Stomach smooth muscle (tissue), 2 donors: ENCODE results near the gene TRIOBP.

Experiments used
- H3K27ac ChIP-seq: one replicate; pipeline ENCODE4 v1.7.0; 2013; ENCODE audit warnings: mild to moderate bottlenecking, low read length, inconsistent platforms
- H3K27me3 ChIP-seq, 2 donors: one replicate each; pipeline ENCODE4 v1.7.0; 2013; ENCODE audit warnings: low read length in 2 of 2; ENCODE audit not compliant: insufficient read depth in 2 of 2, control insufficient read depth in 1 of 2
- H3K36me3 ChIP-seq, 2 donors: one replicate each; pipeline ENCODE4 v1.7.0; 2013; ENCODE audit warnings: low read length in 2 of 2; ENCODE audit not compliant: control insufficient read depth in 2 of 2, insufficient read depth in 2 of 2
- H3K4me1 ChIP-seq: one replicate; pipeline ENCODE4 v1.7.0; 2013; ENCODE audit warnings: low read length; ENCODE audit not compliant: control insufficient read depth, insufficient read depth
- H3K4me3 ChIP-seq, 2 donors: one replicate each; pipeline ENCODE4 v1.7.0; 2013; ENCODE audit warnings: low read length in 2 of 2
- H3K9ac ChIP-seq, 2 donors: one replicate each; pipeline ENCODE4 v1.7.0; 2013; ENCODE audit warnings: low read length in 2 of 2, mild to moderate bottlenecking in 1 of 2
- H3K9me3 ChIP-seq, 2 donors: one replicate each; pipeline ENCODE4 v1.7.0; 2013; ENCODE audit warnings: low read length in 2 of 2; ENCODE audit not compliant: control insufficient read depth in 2 of 2
- donor health status: healthy.
- donor health status: Pancreatic carcinoma.

Gene TRIOBP

GRCh38 chr22:37672206-37672919, 24.5 kb upstream of the TRIOBP start:
- no peak overlapping the region for H3K4me3 ChIP-seq
- H3K36me3 ChIP-seq, result peaks cover 0 to 2% of the 10 kb centered on the region in 2 donors
- H3K4me1 ChIP-seq, result peaks cover 34% of the 10 kb centered on the region
- no peaks in the 10 kb centered on the region for H3K27me3 ChIP-seq
- no peaks in the 10 kb centered on the region for H3K9me3 ChIP-seq
- H3K9ac ChIP-seq, result no peak overlapping the region
- peak overlapping the region; percentile 94 for H3K27ac ChIP-seq

GRCh38 chr22:37672920-37673455, 23.9 kb upstream of the TRIOBP start:
- no peak overlapping the region for H3K4me3 ChIP-seq
- H3K4me1 ChIP-seq, result peaks cover 40% of the 10 kb centered on the region
- no peaks in the 10 kb centered on the region for H3K27me3 ChIP-seq
- peaks cover 0 to under 1% of the 10 kb centered on the region in 2 donors for H3K36me3 ChIP-seq
- peak overlapping the region; percentile 94 for H3K27ac ChIP-seq
- H3K9ac ChIP-seq, result no peak overlapping the region
- no peaks in the 10 kb centered on the region for H3K9me3 ChIP-seq

- no peaks in the 10 kb centered on the region for H3K9me3 ChIP-seq
- H3K27me3 ChIP-seq, result no peaks in the 10 kb centered on the region
- peaks cover 0 to 4% of the 10 kb centered on the region in 2 donors for H3K36me3 ChIP-seq
- H3K4me3 ChIP-seq, result no peak overlapping the region
- H3K27ac ChIP-seq, result peak overlapping the region; percentile 94
- peaks cover 46% of the 10 kb centered on the region for H3K4me1 ChIP-seq
- H3K9ac ChIP-seq, result peak overlapping the region; percentile 51 to 60
Observed at GRCh38 chr22:37674248-37674647, 22.6 kb upstream of the TRIOBP start.

GRCh38 chr22:37674951-37675929, 21.6 kb upstream of the TRIOBP start, which contains the start of gene LGALS1:
Gene LGALS1 (plus strand): TSS chr22:37675636. CDS start chr22:37675703, 67 bp downstream.
- Histone ChIP-seq H3K27ac (peak within 1 kb of the TSS; percentile 94), H3K9me3 (no peaks in the 10 kb centered on the region), H3K27me3 (no peaks in the 10 kb centered on the region), H3K4me3 (peak within 1 kb of the TSS; percentile 87 to 94), H3K36me3 (peaks cover 8 to 11% of the 10 kb centered on the region in 2 donors), H3K4me1 (peaks cover 51% of the 10 kb centered on the region), H3K9ac (peak within 1 kb of the TSS; percentile 81 to 89)

- Histone ChIP-seq H3K36me3 (peaks cover 8 to 11% of the 10 kb centered on the region in 2 donors), H3K9me3 (no peaks in the 10 kb centered on the region), H3K4me3 (peak overlapping the region; percentile 87 to 94), H3K27ac (peak overlapping the region; percentile 94), H3K4me1 (peaks cover 56% of the 10 kb centered on the region), H3K9ac (peak overlapping the region; percentile 81 to 89), H3K27me3 (no peaks in the 10 kb centered on the region)
Observed at GRCh38 chr22:37675930-37676735, 20.7 kb upstream of the TRIOBP start.

GRCh38 chr22:37676736-37677492, 19.9 kb upstream of the TRIOBP start:
- no peaks in the 10 kb centered on the region for H3K9me3 ChIP-seq
- peak overlapping the region; percentile 94 for H3K27ac ChIP-seq
- H3K4me1 ChIP-seq, result peaks cover 64% of the 10 kb centered on the region
- peaks cover 8 to 11% of the 10 kb centered on the region in 2 donors for H3K36me3 ChIP-seq
- no peaks in the 10 kb centered on the region for H3K27me3 ChIP-seq
- H3K4me3 ChIP-seq, result peak overlapping the region; percentile 87 to 94
- peak overlapping the region; percentile 80 to 81 for H3K9ac ChIP-seq

GRCh38 chr22:37677493-37677974, 19.3 kb upstream of the TRIOBP start:
- H3K4me3 ChIP-seq, result peak overlapping the region; percentile 87 to 94
- no peaks in the 10 kb centered on the region for H3K27me3 ChIP-seq
- H3K9me3 ChIP-seq, result no peaks in the 10 kb centered on the region
- peaks cover 61% of the 10 kb centered on the region for H3K4me1 ChIP-seq
- peak overlapping the region; percentile 94 for H3K27ac ChIP-seq
- peaks cover 8 to 11% of the 10 kb centered on the region in 2 donors for H3K36me3 ChIP-seq
- H3K9ac ChIP-seq, result peak overlapping the region; percentile 58 to 81

GRCh38 chr22:37678372-37678771, 18.5 kb upstream of the TRIOBP start:
- H3K36me3 ChIP-seq, result peaks cover 8 to 11% of the 10 kb centered on the region in 2 donors
- H3K9ac ChIP-seq, result peak overlapping the region in 1 of 2 donors; percentile 45
- H3K27ac ChIP-seq, result no peak overlapping the region
- peak overlapping the region; percentile 19 to 54 for H3K4me3 ChIP-seq
- no peaks in the 10 kb centered on the region for H3K27me3 ChIP-seq
- H3K9me3 ChIP-seq, result no peaks in the 10 kb centered on the region
- peaks cover 53% of the 10 kb centered on the region for H3K4me1 ChIP-seq

- H3K9ac ChIP-seq, result no peak overlapping the region
- no peaks in the 10 kb centered on the region for H3K9me3 ChIP-seq
- no peak overlapping the region for H3K4me3 ChIP-seq
- H3K36me3 ChIP-seq, result peaks cover 8 to 11% of the 10 kb centered on the region in 2 donors
- H3K27ac ChIP-seq, result peak overlapping the region; percentile 24
- H3K27me3 ChIP-seq, result no peaks in the 10 kb centered on the region
- H3K4me1 ChIP-seq, result peaks cover 45% of the 10 kb centered on the region
Observed at GRCh38 chr22:37679670-37680069, 17.2 kb upstream of the TRIOBP start.
